GM20000 (cell line): ENCODE results near the gene TTLL5.

Experiments used
- DNase-seq: peaks from one replicate; pipeline ENCODE4 v3.0.0; 2012; ENCODE audit warnings: low spot score
- CTCF ChIP-seq: IDR thresholded peaks from 2 replicates; pipeline ENCODE4 v1.5.1; 2012; ENCODE audit warnings: mild to moderate bottlenecking, control low read depth; ENCODE audit errors: extremely low read depth, missing control alignments

Gene TTLL5

GRCh38 chr14:75658957-75659356 is 2.1 kb upstream of the TTLL5 start:
- TF ChIP-seq CTCF, result no peak
- no peak for DNase-seq

GRCh38 chr14:75660238-75660629 is 812 bp upstream of the TTLL5 start:
- TF ChIP-seq CTCF, result no peak
- no peak for DNase-seq

GRCh38 chr14:75661499-75661814 is 411 bp downstream of the TTLL5 start:
- TF ChIP-seq CTCF, result no peak
- no peak for DNase-seq

GRCh38 chr14:75662966-75663365 is 1.9 kb downstream of the TTLL5 start:
- no peak for DNase-seq
- no peak for TF ChIP-seq CTCF

- no peak for TF ChIP-seq CTCF
- DNase-seq, result no peak
These were observed 6.2 kb downstream of the TTLL5 start for GRCh38 chr14:75667099-75667765.

- TF ChIP-seq CTCF, result no peak
- DNase-seq, result no peak
These were observed 11.7 kb downstream of the TTLL5 start for GRCh38 chr14:75672605-75673192.

- peak; percentile 34 for DNase-seq
- TF ChIP-seq CTCF, result no peak
These were observed 12.4 kb downstream of the TTLL5 start for GRCh38 chr14:75673345-75674035.
